HEK293T (cell line): ENCODE data around the gene PRR11.
A peak's percentile ranks its signal among the peaks of the same experiment; 100 is the strongest.

Experiments
- CTCF ChIA-PET: fragments of 350-600 bp; formaldehyde crosslinking; extraction: SDS; loops from one replicate; lab custom pipeline; 2021; ENCODE audit warnings: antibody characterized with exemption, inconsistent platforms; lab: Yijun Ruan, JAX
- POLR2A ChIA-PET: fragments of 350-600 bp; formaldehyde crosslinking; extraction: SDS; loops from one replicate; lab custom pipeline; 2020; ENCODE audit warnings: antibody characterized with exemption, inconsistent platforms; lab: Yijun Ruan, JAX
- DNase-seq: peaks from one replicate; pipeline ENCODE4 v3.0.0; 2012; ENCODE audit warnings: mixed read lengths; ENCODE audit errors: extremely low spot score
- ARNT ChIP-seq: fragments of 450-650 bp; IDR thresholded peaks from 2 replicates; pipeline ENCODE4 v1.6.1; 2017; ENCODE audit warnings: mild to moderate bottlenecking
- BHLHE40 ChIP-seq: fragments of 450-650 bp; IDR thresholded peaks from 2 replicates; pipeline ENCODE4 v1.6.1; 2016; ENCODE audit warnings: mild to moderate bottlenecking, moderate library complexity, borderline replicate concordance
- CTBP1 ChIP-seq: fragments of 450-650 bp; IDR thresholded peaks from 2 replicates; pipeline ENCODE4 v1.6.1; 2016; ENCODE audit warnings: borderline replicate concordance
- ELF4 ChIP-seq: fragments of 450-650 bp; IDR thresholded peaks from 2 replicates; pipeline ENCODE4 v1.6.1; 2017; ENCODE audit warnings: antibody characterized with exemption
- FOXA1 ChIP-seq: fragments of 450-650 bp; IDR thresholded peaks from 2 replicates; pipeline ENCODE4 v1.6.1; 2016; ENCODE audit warnings: mild to moderate bottlenecking
- FOXK2 ChIP-seq: fragments of 450-650 bp; IDR thresholded peaks from 2 replicates; pipeline ENCODE4 v1.6.1; 2016; ENCODE audit warnings: mild to moderate bottlenecking
- FOXM1 ChIP-seq: fragments of 450-650 bp; IDR thresholded peaks from 2 replicates; pipeline ENCODE4 v1.6.1; 2017; ENCODE audit warnings: mild to moderate bottlenecking, borderline replicate concordance
- HDGF ChIP-seq: fragments of 450-650 bp; IDR thresholded peaks from 2 replicates; pipeline ENCODE4 v1.6.1; 2017; ENCODE audit warnings: antibody characterized with exemption, borderline replicate concordance
- L3MBTL2 ChIP-seq: fragments of 450-650 bp; conservative IDR thresholded peaks from 2 replicates; pipeline ENCODE4 v1.6.1; 2016; ENCODE audit warnings: mild to moderate bottlenecking
- LEF1 ChIP-seq: fragments of 450-650 bp; IDR thresholded peaks from 2 replicates; pipeline ENCODE4 v1.6.1; 2017; ENCODE audit warnings: mild to moderate bottlenecking, borderline replicate concordance
- NFRKB ChIP-seq: fragments of 450-650 bp; IDR thresholded peaks from 2 replicates; pipeline ENCODE4 v1.6.1; 2016; ENCODE audit warnings: mild to moderate bottlenecking, moderate library complexity
- PKNOX1 ChIP-seq: fragments of 450-650 bp; IDR thresholded peaks from 2 replicates; pipeline ENCODE4 v1.6.1; 2016
- SP1 ChIP-seq: fragments of 450-650 bp; IDR thresholded peaks from 2 replicates; pipeline ENCODE4 v1.6.1; 2017
- SUZ12 ChIP-seq: fragments of 450-650 bp; IDR thresholded peaks from 2 replicates; pipeline ENCODE4 v1.6.1; 2016; ENCODE audit warnings: mild to moderate bottlenecking
- TARDBP ChIP-seq: fragments of 450-650 bp; IDR thresholded peaks from 2 replicates; pipeline ENCODE4 v1.6.1; 2016
- ZNF384 ChIP-seq: fragments of 450-650 bp; IDR thresholded peaks from 2 replicates; pipeline ENCODE4 v1.6.1; 2016

Gene PRR11

GRCh38 chr17:59151006-59151405, 4.5 kb upstream of the PRR11 start:
- no peak for TF ChIP-seq SP1
- TF ChIP-seq CTBP1, result no peak
- no peak for TF ChIP-seq LEF1
- no peak for TF ChIP-seq HDGF
- no peak for TF ChIP-seq PKNOX1
- TF ChIP-seq NFRKB, result no peak
- no peak for TF ChIP-seq ZNF384
- TF ChIP-seq FOXA1, result no peak
- no peak for TF ChIP-seq FOXM1
- TF ChIP-seq BHLHE40, result no peak
- ChIA-PET POLR2A (interaction anchor here (0.6 to 2.1 kb wide), 2 partner anchors 25 to 70 kb away, joined by 3 to 7 read pairs; partner anchors contain the start of gene GDPD1), CTCF (no interaction called here)
- DNase-seq, result no peak

- CTCF ChIA-PET, result no interaction called here
- POLR2A ChIA-PET, result interaction anchor here (0.6 to 2.1 kb wide), 2 partner anchors 26 to 69 kb away, joined by 3 to 7 read pairs; partner anchors contain the start of gene GDPD1
- DNase-seq, result no peak
- no peak for TF ChIP-seq ZNF384
- no peak for TF ChIP-seq ELF4
- no peak for TF ChIP-seq TARDBP
- TF ChIP-seq PKNOX1, result no peak
- no peak for TF ChIP-seq BHLHE40
- no peak for TF ChIP-seq ARNT
- no peak for TF ChIP-seq NFRKB
- no peak for TF ChIP-seq FOXM1
- no peak for TF ChIP-seq FOXK2
Observed at GRCh38 chr17:59151591-59151990, 4.0 kb upstream of the PRR11 start.

GRCh38 chr17:59152925-59153324, 2.6 kb upstream of the PRR11 start:
- ChIA-PET CTCF (interaction anchor here (0.6 kb wide), 1 partner anchor 8 kb away, joined by 3 read pairs; no protein-coding TSS in a partner anchor), POLR2A (interaction anchor here (2.7 kb wide), 1 partner anchor 46 kb away, joined by 25 read pairs; the partner anchor contains the start of gene TRIM37)

GRCh38 chr17:59154292-59154720, 1.2 kb upstream of the PRR11 start:
- ChIA-PET POLR2A (interaction anchor here (1.0 to 2.7 kb wide), 10 partner anchors 9 to 462 kb away, joined by 3 to 25 read pairs (median 5); partner anchors contain the start of genes GDPD1, RAD51C and TRIM37), CTCF (no interaction called here)
- peak; percentile 20 for DNase-seq
- TF ChIP-seq L3MBTL2 (no peak), SP1 (no peak), SUZ12 (no peak), ELF4 (no peak)

More at GRCh38 chr17:59152925-59153324, 2.6 kb upstream of the PRR11 start:
- DNase-seq, result no peak
- TF ChIP-seq SUZ12 (no peak), FOXK2 (no peak), ZNF384 (no peak), BHLHE40 (no peak)

GRCh38 chr17:59154721-59155438, 666 bp upstream of the PRR11 start, which contains the start of gene SKA2:
TSS of gene SKA2 (minus strand) at chr17:59155186. CDS start at chr17:59155163, 23 bp downstream.
- TF ChIP-seq HDGF (0 out of 2 replicates have a peak, but pooled peaks have one; percentile 55), FOXM1 (no peak), PKNOX1 (peak; percentile 99), LEF1 (peak; percentile 67; the same call in 1 of the 2 replicates), SP1 (peak; percentile 88), NFRKB (peak; percentile 54; the same call in 1 of the 2 replicates), ELF4 (no peak), ZNF384 (peak; percentile 92), CTBP1 (no peak), L3MBTL2 (peak; percentile 92)
- DNase-seq, result peak; percentile 91
- ChIA-PET CTCF (interaction anchor here (0.5 to 0.8 kb wide), 2 partner anchors 11 to 142 kb away, joined by 3 to 4 read pairs; no protein-coding TSS in a partner anchor), POLR2A (interaction anchor here (0.5 to 2.7 kb wide), 19 partner anchors 9 to 636 kb away, joined by 3 to 25 read pairs (median 4); partner anchors contain the start of genes GDPD1, RAD51C, TRIM37 and VMP1)
